ENCODE results near the gene RAD23B. TPM values are rescaled to one million over a fixed set of nuclear protein-coding genes. Genes with fewer than 3 reads are reported as not detected.

RAD23B gene
- total RNA-seq, 1 donor from 2014 or later: 82.8 TPM

GRCh38 chr9:107243742-107244141, 39.3 kb upstream of the RAD23B start:
- DNase-seq (ENCODE audit: low read depth): peak; percentile 67
- no peak overlapping the region for H3K4me3 ChIP-seq (ENCODE audit: low read depth, low read length)
- no peak for TF ChIP-seq CTCF (conservative IDR thresholded peaks at IDR 0.05; ENCODE audit: low read depth, low read length)

GRCh38 chr9:107246259-107247254, 36.5 kb upstream of the RAD23B start:
- H3K4me3 ChIP-seq (ENCODE audit: low read depth, low read length): no peak overlapping the region
- DNase-seq (ENCODE audit: low read depth): no peak
- peak; percentile 56 for TF ChIP-seq CTCF (conservative IDR thresholded peaks at IDR 0.05; ENCODE audit: low read depth, low read length)

GRCh38 chr9:107248714-107249113, 34.4 kb upstream of the RAD23B start:
- no peak for DNase-seq (ENCODE audit: low read depth)
- H3K4me3 ChIP-seq (ENCODE audit: low read depth, low read length): no peak overlapping the region
- no peak for TF ChIP-seq CTCF (conservative IDR thresholded peaks at IDR 0.05; ENCODE audit: low read depth, low read length)

GRCh38 chr9:107249131-107249533, 33.9 kb upstream of the RAD23B start:
- TF ChIP-seq CTCF (conservative IDR thresholded peaks at IDR 0.05; ENCODE audit: low read depth, low read length): no peak
- no peak overlapping the region for H3K4me3 ChIP-seq (ENCODE audit: low read depth, low read length)
- no peak for DNase-seq (ENCODE audit: low read depth)

DNA sequence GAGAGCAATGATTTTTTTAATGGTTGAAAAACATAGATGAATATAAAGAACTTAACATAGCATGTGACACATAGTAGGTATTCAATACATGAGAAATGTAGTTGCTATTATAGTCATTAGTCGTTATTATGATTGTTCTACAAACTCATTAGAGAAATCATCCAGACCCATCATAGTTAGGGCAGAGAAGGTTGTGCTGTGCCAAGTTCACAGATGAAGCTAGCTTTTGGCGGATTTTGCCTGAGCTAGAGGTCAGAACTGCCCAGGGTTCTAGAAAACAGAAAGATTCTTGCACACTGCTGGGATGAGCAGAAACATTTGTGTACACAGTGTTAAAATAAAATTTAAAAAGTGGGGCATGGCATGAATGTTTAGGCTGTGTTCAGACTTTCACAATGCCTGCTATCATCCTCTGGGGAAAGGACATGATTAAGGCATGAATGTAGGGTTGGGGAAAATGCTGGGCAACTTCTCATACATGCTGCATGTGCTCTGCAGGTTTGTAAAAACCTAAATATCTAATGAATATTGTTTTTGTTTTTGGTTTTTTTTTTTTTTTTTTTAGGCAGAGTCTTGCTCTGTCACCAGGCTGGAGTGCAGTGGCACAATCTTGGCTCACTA, 33.3 kb upstream of the RAD23B start:
- no peak overlapping the region for H3K4me3 ChIP-seq (ENCODE audit: low read depth, low read length)
- DNase-seq (ENCODE audit: low read depth): no peak
- TF ChIP-seq CTCF (conservative IDR thresholded peaks at IDR 0.05; ENCODE audit: low read depth, low read length): no peak

GRCh38 chr9:107251756-107252322, 31.2 kb upstream of the RAD23B start:
- no peak overlapping the region for H3K4me3 ChIP-seq (ENCODE audit: low read depth, low read length)
- DNase-seq (ENCODE audit: low read depth): no peak
- no peak for TF ChIP-seq CTCF (conservative IDR thresholded peaks at IDR 0.05; ENCODE audit: low read depth, low read length)

All from epithelial cell of proximal tubule (primary cell).